ENCODE measurements around the gene RIT2. TPM values are rescaled to one million over a fixed set of nuclear protein-coding genes. Genes with fewer than 3 reads are reported as not detected.

The RIT2 gene
- total and polyA plus RNA-seq, 4 experiments from 2014 or later, result not detected

- ChIA-PET CTCF (ENCODE audit: partially characterized antibody) (no interaction called here), POLR2A (ENCODE audit: partially characterized antibody) (no interaction called here)
- Histone ChIP-seq H3K27ac (ENCODE audit: low read depth, low read length) (no peak overlapping the region), H3K27me3 (ENCODE audit: insufficient read depth, low read length) (no peaks in the 10 kb centered on the region), H3K9me3 (ENCODE audit: control insufficient read depth in 1 of 2, low read length in 2 of 2) (no peaks in the 10 kb centered on the region), H3K36me3 (ENCODE audit: insufficient read depth, low read length) (no peaks in the 10 kb centered on the region), H3K4me3 (ENCODE audit: low read length in 2 of 2) (no peak overlapping the region), H3K4me1 (ENCODE audit: insufficient read depth, low read length) (no peaks in the 10 kb centered on the region)
- Mint-ChIP-seq H3K4me3 (no peak overlapping the region), H3K9me3 (peaks cover 4 to 22% (median 8%) of the 10 kb centered on the region in 8 donors), H3K36me3 (no peaks in the 10 kb centered on the region), H3K4me1 (no peaks in the 10 kb centered on the region), H3K27me3 (no peaks in the 10 kb centered on the region), H3K27ac (no peak overlapping the region)
- intact Hi-C loops (cut with micrococcal nuclease), result no loop called here
- DNase-seq, result no peak
Measured at GRCh38 chr18:42954887-42955286, 160.6 kb downstream of the RIT2 start.

- POLR2A ChIA-PET (ENCODE audit: partially characterized antibody), result no interaction called here
- Histone ChIP-seq H3K4me3 (ENCODE audit: low read length in 2 of 2) (no peak overlapping the region), H3K36me3 (ENCODE audit: insufficient read depth, low read length) (no peaks in the 10 kb centered on the region), H3K27ac (ENCODE audit: low read depth, low read length) (no peak overlapping the region), H3K27me3 (ENCODE audit: insufficient read depth, low read length) (no peaks in the 10 kb centered on the region), H3K4me1 (ENCODE audit: insufficient read depth, low read length) (no peaks in the 10 kb centered on the region), H3K9me3 (ENCODE audit: control insufficient read depth in 1 of 2, low read length in 2 of 2) (no peaks in the 10 kb centered on the region)
- H3K9me3 Mint-ChIP-seq, result peaks cover 6 to 18% (median 8%) of the 10 kb centered on the region in 8 donors
- no peaks in the 10 kb centered on the region for H3K4me1 Mint-ChIP-seq
- intact Hi-C loops (cut with micrococcal nuclease), result no loop called here
- no peak for DNase-seq
- no peaks in the 10 kb centered on the region for H3K27me3 Mint-ChIP-seq
- H3K27ac Mint-ChIP-seq, result no peak overlapping the region
- no peaks in the 10 kb centered on the region for H3K36me3 Mint-ChIP-seq
- CTCF ChIA-PET (ENCODE audit: partially characterized antibody), result no interaction called here
- H3K4me3 Mint-ChIP-seq, result no peak overlapping the region
Measured at GRCh38 chr18:42953306-42953705, 162.2 kb downstream of the RIT2 start.

- no peaks in the 10 kb centered on the region for H3K36me3 Mint-ChIP-seq
- Histone ChIP-seq H3K4me3 (ENCODE audit: low read length in 2 of 2) (no peak overlapping the region), H3K36me3 (ENCODE audit: insufficient read depth, low read length) (no peaks in the 10 kb centered on the region), H3K9me3 (ENCODE audit: control insufficient read depth in 1 of 2, low read length in 2 of 2) (no peaks in the 10 kb centered on the region), H3K27me3 (ENCODE audit: insufficient read depth, low read length) (no peaks in the 10 kb centered on the region), H3K4me1 (ENCODE audit: insufficient read depth, low read length) (no peaks in the 10 kb centered on the region), H3K27ac (ENCODE audit: low read depth, low read length) (no peak overlapping the region)
- DNase-seq, result no peak
- intact Hi-C loops (cut with micrococcal nuclease), result no loop called here
- ChIA-PET POLR2A (ENCODE audit: partially characterized antibody) (no interaction called here), CTCF (ENCODE audit: partially characterized antibody) (no interaction called here)
- no peak overlapping the region for H3K27ac Mint-ChIP-seq
- no peak overlapping the region for H3K4me3 Mint-ChIP-seq
- no peaks in the 10 kb centered on the region for H3K27me3 Mint-ChIP-seq
- peaks cover 2 to 11% (median 6%) of the 10 kb centered on the region in 8 donors for H3K9me3 Mint-ChIP-seq
- H3K4me1 Mint-ChIP-seq, result no peaks in the 10 kb centered on the region
Measured at GRCh38 chr18:42950732-42951131, 164.8 kb downstream of the RIT2 start.

GRCh38 chr18:42948831-42949230, 166.7 kb downstream of the RIT2 start:
- Histone ChIP-seq H3K9me3 (ENCODE audit: control insufficient read depth in 1 of 2, low read length in 2 of 2) (no peaks in the 10 kb centered on the region), H3K27me3 (ENCODE audit: insufficient read depth, low read length) (no peaks in the 10 kb centered on the region), H3K4me1 (ENCODE audit: insufficient read depth, low read length) (no peaks in the 10 kb centered on the region), H3K27ac (ENCODE audit: low read depth, low read length) (no peak overlapping the region), H3K4me3 (ENCODE audit: low read length in 2 of 2) (no peak overlapping the region), H3K36me3 (ENCODE audit: insufficient read depth, low read length) (no peaks in the 10 kb centered on the region)
- ChIA-PET CTCF (ENCODE audit: partially characterized antibody) (no interaction called here), POLR2A (ENCODE audit: partially characterized antibody) (no interaction called here)
- Mint-ChIP-seq H3K36me3 (no peaks in the 10 kb centered on the region), H3K4me1 (no peaks in the 10 kb centered on the region), H3K27me3 (no peaks in the 10 kb centered on the region), H3K4me3 (no peak overlapping the region), H3K9me3 (peaks cover 0 to 16% (median 10%) of the 10 kb centered on the region in 8 donors), H3K27ac (no peak overlapping the region)
- no peak for DNase-seq
- intact Hi-C loops (cut with micrococcal nuclease), result no loop called here

DNA sequence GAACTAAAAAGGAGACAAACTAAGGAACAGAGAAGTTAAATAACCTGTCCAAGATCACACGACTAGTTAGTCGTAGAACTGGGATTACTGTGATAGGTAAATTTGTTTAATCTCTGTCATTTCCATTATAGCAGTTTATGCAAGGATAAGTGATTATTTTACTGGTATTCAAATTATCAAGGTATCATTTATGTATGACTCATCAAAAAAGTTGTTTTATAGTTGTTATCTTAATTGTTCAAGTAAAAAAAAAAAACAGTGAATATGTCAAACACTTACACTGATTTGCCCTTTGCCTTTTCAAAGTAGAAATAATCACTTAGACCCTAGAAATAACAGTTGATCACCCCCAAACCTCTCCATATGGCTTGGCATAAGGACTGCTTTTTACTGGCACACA, 173.6 kb downstream of the RIT2 start:
- Histone ChIP-seq H3K4me1 (ENCODE audit: insufficient read depth, low read length) (no peaks in the 10 kb centered on the region), H3K4me3 (ENCODE audit: low read length in 2 of 2) (no peak overlapping the region), H3K27me3 (ENCODE audit: insufficient read depth, low read length) (no peaks in the 10 kb centered on the region), H3K9me3 (ENCODE audit: control insufficient read depth in 1 of 2, low read length in 2 of 2) (no peaks in the 10 kb centered on the region), H3K36me3 (ENCODE audit: insufficient read depth, low read length) (no peaks in the 10 kb centered on the region), H3K27ac (ENCODE audit: low read depth, low read length) (no peak overlapping the region)
- no peak for DNase-seq
- Mint-ChIP-seq H3K4me3 (no peak overlapping the region), H3K27ac (no peak overlapping the region), H3K27me3 (no peaks in the 10 kb centered on the region), H3K36me3 (no peaks in the 10 kb centered on the region), H3K4me1 (no peaks in the 10 kb centered on the region), H3K9me3 (peaks cover 0 to 14% (median 8%) of the 10 kb centered on the region in 8 donors)
- POLR2A ChIA-PET (ENCODE audit: partially characterized antibody), result no interaction called here
- CTCF ChIA-PET (ENCODE audit: partially characterized antibody), result no interaction called here
- intact Hi-C loops (cut with micrococcal nuclease), result no loop called here

DNA sequence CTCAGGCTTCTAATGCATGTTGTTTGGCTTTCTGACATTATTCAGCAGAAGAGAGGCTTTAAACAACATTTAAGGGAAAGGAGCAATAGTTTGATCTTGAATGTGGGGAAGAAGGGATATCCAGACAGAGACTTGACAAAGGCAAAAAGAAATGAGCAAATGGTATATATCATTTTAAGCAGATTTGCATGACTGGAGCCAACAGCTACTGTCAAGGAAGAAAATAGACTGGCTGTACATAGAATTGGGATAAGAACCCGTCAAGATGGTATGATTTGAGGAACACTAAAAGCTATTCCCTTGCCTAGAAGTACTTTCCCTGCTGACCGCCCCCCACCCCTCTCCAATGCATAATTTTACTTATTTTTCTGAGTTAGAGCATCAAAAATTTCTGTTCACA, 174.5 kb downstream of the RIT2 start:
- intact Hi-C loops (cut with micrococcal nuclease), result no loop called here
- H3K4me3 ChIP-seq (ENCODE audit: low read length in 2 of 2), result no peak overlapping the region
- Mint-ChIP-seq H3K36me3 (no peaks in the 10 kb centered on the region), H3K27ac (no peak overlapping the region), H3K4me3 (no peak overlapping the region), H3K27me3 (no peaks in the 10 kb centered on the region), H3K4me1 (no peaks in the 10 kb centered on the region), H3K9me3 (peaks cover 0 to 16% (median 9%) of the 10 kb centered on the region in 8 donors)
- DNase-seq, result no peak
- H3K9me3 ChIP-seq (ENCODE audit: control insufficient read depth in 1 of 2, low read length in 2 of 2), result no peaks in the 10 kb centered on the region
- POLR2A ChIA-PET (ENCODE audit: partially characterized antibody), result no interaction called here
- CTCF ChIA-PET (ENCODE audit: partially characterized antibody), result no interaction called here
- H3K4me1 ChIP-seq (ENCODE audit: insufficient read depth, low read length), result no peaks in the 10 kb centered on the region
- H3K36me3 ChIP-seq (ENCODE audit: insufficient read depth, low read length), result no peaks in the 10 kb centered on the region
- no peak overlapping the region for H3K27ac ChIP-seq (ENCODE audit: low read depth, low read length)
- no peaks in the 10 kb centered on the region for H3K27me3 ChIP-seq (ENCODE audit: insufficient read depth, low read length)

- DNase-seq, result no peak
- intact Hi-C loops (cut with micrococcal nuclease), result no loop called here
- POLR2A ChIA-PET (ENCODE audit: partially characterized antibody), result no interaction called here
Measured at GRCh38 chr18:42937436-42937835, 178.0 kb downstream of the RIT2 start.

DNA sequence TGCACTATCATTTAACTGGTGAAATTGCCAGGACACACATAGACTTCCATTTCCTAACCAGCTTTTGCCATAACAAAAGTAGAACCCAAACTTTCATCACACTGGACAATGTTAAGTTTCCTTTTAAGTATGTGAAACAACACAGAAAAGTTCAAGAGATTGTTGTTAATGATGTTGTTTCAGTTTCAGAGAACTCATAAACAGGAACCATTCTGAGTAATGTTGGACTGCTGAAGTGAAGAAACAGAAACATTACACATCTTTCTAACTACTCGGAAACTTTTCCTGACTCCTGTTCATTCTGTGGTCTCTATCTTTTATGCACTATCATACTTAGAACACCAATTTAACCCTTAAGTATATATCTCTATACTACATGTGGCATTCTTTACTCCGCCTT, 179.2 kb downstream of the RIT2 start:
- no peaks in the 10 kb centered on the region for H3K4me1 ChIP-seq (ENCODE audit: insufficient read depth, low read length)
- no peak overlapping the region for H3K27ac ChIP-seq (ENCODE audit: low read depth, low read length)
- H3K4me3 ChIP-seq (ENCODE audit: low read length in 2 of 2), result no peak overlapping the region
- Mint-ChIP-seq H3K4me3 (no peak overlapping the region), H3K36me3 (no peaks in the 10 kb centered on the region), H3K27me3 (no peaks in the 10 kb centered on the region), H3K4me1 (no peaks in the 10 kb centered on the region), H3K9me3 (peaks cover 3 to 18% (median 8%) of the 10 kb centered on the region in 8 donors), H3K27ac (no peak overlapping the region)
- H3K9me3 ChIP-seq (ENCODE audit: control insufficient read depth in 1 of 2, low read length in 2 of 2), result no peaks in the 10 kb centered on the region
- ChIA-PET POLR2A (ENCODE audit: partially characterized antibody) (no interaction called here), CTCF (ENCODE audit: partially characterized antibody) (no interaction called here)
- H3K36me3 ChIP-seq (ENCODE audit: insufficient read depth, low read length), result no peaks in the 10 kb centered on the region
- no peaks in the 10 kb centered on the region for H3K27me3 ChIP-seq (ENCODE audit: insufficient read depth, low read length)
- DNase-seq, result no peak
- intact Hi-C loops (cut with micrococcal nuclease), result no loop called here

More at GRCh38 chr18:42937436-42937835, 178.0 kb downstream of the RIT2 start:
- Histone ChIP-seq H3K27me3 (ENCODE audit: insufficient read depth, low read length) (no peaks in the 10 kb centered on the region), H3K4me1 (ENCODE audit: insufficient read depth, low read length) (no peaks in the 10 kb centered on the region), H3K9me3 (ENCODE audit: control insufficient read depth in 1 of 2, low read length in 2 of 2) (no peaks in the 10 kb centered on the region), H3K36me3 (ENCODE audit: insufficient read depth, low read length) (no peaks in the 10 kb centered on the region), H3K27ac (ENCODE audit: low read depth, low read length) (no peak overlapping the region), H3K4me3 (ENCODE audit: low read length in 2 of 2) (no peak overlapping the region)
- no peak overlapping the region for H3K27ac Mint-ChIP-seq
- CTCF ChIA-PET (ENCODE audit: partially characterized antibody), result no interaction called here
- H3K4me3 Mint-ChIP-seq, result no peak overlapping the region
- peaks cover 0 to 18% (median 9%) of the 10 kb centered on the region in 8 donors for H3K9me3 Mint-ChIP-seq
- H3K27me3 Mint-ChIP-seq, result no peaks in the 10 kb centered on the region
- H3K4me1 Mint-ChIP-seq, result no peaks in the 10 kb centered on the region
- H3K36me3 Mint-ChIP-seq, result no peaks in the 10 kb centered on the region
